HepG2 (cell line): ENCODE results near the gene AGPAT2. TPM values are rescaled to one million over a fixed set of nuclear protein-coding genes. Genes with fewer than 3 reads are reported as not detected.

Experiments
- ATAC-seq: fragments of 200-7000 bp; cut with Tn5 transposase; 3 replicates; pipeline ENCODE4 v1.9.1; 2020; ENCODE audit warnings: mild to moderate bottlenecking, moderate library complexity
- BruUV-seq: library from RNA; stranded (reverse); fragments of 400-500 nt; replicated peaks from 2 replicates; lab custom pipeline; 2021; lab: Mats Ljungman, UMichigan
- CTCF ChIA-PET: fragments of 300-600 bp; formaldehyde crosslinking; extraction: SDS; loops from one replicate; lab custom pipeline; 2021; ENCODE audit warnings: low total read pairs, inconsistent platforms, low intra/inter-chr PET ratio; lab: Yijun Ruan, JAX
- POLR2A ChIA-PET: fragments of 350-600 bp; sonication (Branson Sonifier 250); formaldehyde crosslinking; loops from one replicate; lab custom pipeline; 2020; ENCODE audit warnings: antibody characterized with exemption, inconsistent platforms; lab: Yijun Ruan, JAX
- DNase-seq: peaks from one replicate; pipeline ENCODE4 v3.0.0-alpha.2; 2015; ENCODE audit warnings: low spot score
- FAIRE-seq: peaks from 3 replicates; lab custom pipeline; 2011; peaks lifted over from hg19 to GRCh38; lab: Jason Lieb, UNC
- H2AFZ ChIP-seq: one replicate; pipeline ENCODE4 v1.6.1; 2011; ENCODE audit warnings: low read length, inconsistent platforms
- H3K27ac ChIP-seq: fragments of 300-600 bp; 3 replicates; pipeline ENCODE4 v1.8.0; 2011; ENCODE audit warnings: mixed run types, mild to moderate bottlenecking, mixed read lengths, low read length, inconsistent platforms; ENCODE audit not compliant: insufficient read depth; ENCODE audit errors: extremely low read length
- H3K27me3 ChIP-seq, 2 experiments: fragments of 200-600 bp in 1 of 2; 2 replicates in 1 of 2; 3 replicates in 1 of 2; pipeline versions ENCODE4 v1.6.0 to v1.8.0; 2011; ENCODE audit warnings: low read length in 2 of 2, mild to moderate bottlenecking in 2 of 2, moderate library complexity in 2 of 2, inconsistent platforms in 1 of 2; ENCODE audit not compliant: insufficient read depth in 2 of 2, control insufficient read depth in 1 of 2
- H3K36me3 ChIP-seq, 2 experiments: fragments of 200-600 bp in 1 of 2; replicated peaks in 1 of 2; 2 replicates in 1 of 2; 3 replicates in 1 of 2; pipeline versions ENCODE4 v1.5.1 to v1.8.0; 2011; ENCODE audit warnings: low read length in 2 of 2, inconsistent platforms in 1 of 2; ENCODE audit not compliant: insufficient read depth in 2 of 2, control insufficient read depth in 1 of 2
- H3K4me1 ChIP-seq: 2 replicates; pipeline ENCODE4 v1.5.1; 2012; ENCODE audit warnings: low read length, inconsistent platforms; ENCODE audit not compliant: insufficient read depth
- H3K4me2 ChIP-seq: 2 replicates; pipeline ENCODE4 v1.6.0; 2011; ENCODE audit warnings: low read depth, low read length, inconsistent platforms
- H3K4me3 ChIP-seq, 3 experiments: fragments of 200-600 bp in 1 of 3; sonication (generic), shearing (Covaris generic) in 1 of 3; replicated peaks in 1 of 3; 2 replicates each; pipeline ENCODE4 v1.5.1; 2011 to 2016; ENCODE audit warnings: low read length in 3 of 3, inconsistent platforms in 2 of 3, low read depth in 2 of 3, mild to moderate bottlenecking in 2 of 3, control low read depth in 1 of 3, mixed read lengths in 1 of 3; ENCODE audit not compliant: insufficient read depth in 1 of 3
- H3K79me2 ChIP-seq: one replicate; pipeline ENCODE4 v1.6.1; 2011; ENCODE audit warnings: low read length, inconsistent platforms; ENCODE audit not compliant: insufficient read depth
- H3K9ac ChIP-seq: 2 replicates; pipeline ENCODE4 v1.6.0; 2011; ENCODE audit warnings: mild to moderate bottlenecking, low read depth, low read length, inconsistent platforms; ENCODE audit not compliant: insufficient read depth
- H3K9me3 ChIP-seq: 2 replicates; pipeline ENCODE4 v1.5.1; 2012; ENCODE audit warnings: mild to moderate bottlenecking, low read length
- H4K20me1 ChIP-seq: 2 replicates; pipeline ENCODE4 v1.6.0; 2011; ENCODE audit warnings: inconsistent platforms, mild to moderate bottlenecking, low read length, moderate library complexity; ENCODE audit not compliant: insufficient read depth
- ASH2L ChIP-seq: fragments of 300-600, 200-600 bp; sonication (generic); IDR thresholded peaks from 2 replicates; pipeline ENCODE4 v1.7.0; 2017; ENCODE audit warnings: low read depth, mild to moderate bottlenecking, moderate library complexity, mixed read lengths, low read length; ENCODE audit not compliant: insufficient read length
- DNMT3B ChIP-seq: conservative IDR thresholded peaks from 2 replicates; pipeline ENCODE4 v1.6.1; 2016; ENCODE audit warnings: missing biosample characterization, control low read depth
- DPF2 ChIP-seq: sonication (generic); formaldehyde crosslinking; IDR thresholded peaks from 2 replicates; pipeline ENCODE4 v1.4.0; 2020; ENCODE audit warnings: mild to moderate bottlenecking, low read depth, missing genetic modification reagents, borderline replicate concordance
- EZH2 ChIP-seq: conservative IDR thresholded peaks from 2 replicates; pipeline ENCODE4 v1.6.1; 2012; ENCODE audit warnings: mild to moderate bottlenecking, low read depth, low read length, moderate library complexity
- ISL2 ChIP-seq: sonication (generic); formaldehyde crosslinking; IDR thresholded peaks from 2 replicates; pipeline ENCODE4 v1.5.0; 2020; ENCODE audit warnings: missing genetic modification reagents
- KMT2A ChIP-seq: sonication (generic); formaldehyde crosslinking; IDR thresholded peaks from 2 replicates; pipeline ENCODE4 v1.4.0; 2020; ENCODE audit warnings: missing genetic modification reagents
- MEF2D ChIP-seq: sonication (generic); formaldehyde crosslinking; IDR thresholded peaks from 2 replicates; pipeline ENCODE4 v1.5.1; 2020; ENCODE audit warnings: mild to moderate bottlenecking, missing genetic modification reagents
- POLR2A ChIP-seq, 2 experiments: IDR thresholded peaks; 2 replicates each; pipeline ENCODE4 v1.6.1; 2011; ENCODE audit warnings: low read depth in 2 of 2, low read length in 2 of 2, mild to moderate bottlenecking in 1 of 2, moderate library complexity in 1 of 2; ENCODE audit not compliant: insufficient read depth in 1 of 2
- RAD21 ChIP-seq: fragments of 450-650 bp; formaldehyde crosslinking; IDR thresholded peaks from 2 replicates; pipeline ENCODE4 v1.5.0; 2020; ENCODE audit warnings: mild to moderate bottlenecking
- RXRA ChIP-seq: sonication (generic); formaldehyde crosslinking; IDR thresholded peaks from 2 replicates; pipeline ENCODE4 v1.5.1; 2020; ENCODE audit warnings: missing genetic modification reagents
- SATB2 ChIP-seq: sonication (generic); formaldehyde crosslinking; IDR thresholded peaks from 2 replicates; pipeline ENCODE4 v1.5.0; 2020; ENCODE audit warnings: missing genetic modification reagents
- TFE3 ChIP-seq: IDR thresholded peaks from 2 replicates; pipeline ENCODE4 v1.6.1; 2016
- ZNF510 ChIP-seq: sonication (generic); formaldehyde crosslinking; IDR thresholded peaks from 2 replicates; pipeline ENCODE4 v1.4.0; 2020; ENCODE audit warnings: low read depth, mild to moderate bottlenecking, missing genetic modification reagents
- ZNF609 ChIP-seq: sonication (generic); formaldehyde crosslinking; IDR thresholded peaks from 2 replicates; pipeline ENCODE4 v1.4.0; 2020; ENCODE audit warnings: mild to moderate bottlenecking, missing genetic modification reagents, borderline replicate concordance
- ZNF878 ChIP-seq: sonication (generic); formaldehyde crosslinking; IDR thresholded peaks from 2 replicates; pipeline ENCODE4 v1.8.1; 2023; ENCODE audit warnings: mild to moderate bottlenecking, missing genetic modification reagents, moderate library complexity
- WGBS: methylation state at CpG from one replicate; pipeline ENCODE4 v1.1.6; 2017; ENCODE audit warnings: low lambda C conversion rate; 5-methylcytosine and 5-hydroxymethylcytosine counted together
- in situ Hi-C: cut with HindIII; loops from 2 replicates; pipeline ENCODE4 v1.10.0; 2017; ENCODE audit warnings: low pct_unique_long_range_greater_than_20kb; ENCODE audit not compliant: extremely low pct_ligation_motif_present
- intact Hi-C: fragments of 100-400 bp; cut with micrococcal nuclease; formaldehyde crosslinking; loops from one replicate; pipeline ENCODE4 v1.10.0; 2022; ENCODE audit not compliant: unreplicated experiment
- polyA plus RNA-seq, 8 experiments: library from polyadenylated mRNA; depleted of rRNA in 3 of 8; stranded (reverse) in 7 of 8; unstranded in 1 of 8; fragments of >200 nt; fragmentation: Illumina TruSeq in 4 of 8; extraction: Trizol in 4 of 8; gene quantifications; 2 replicates each; pipeline versions ENCODE4 v1.2.1 to v1.2.3, GENCODE V29; 2011 to 2016; ENCODE audit warnings: low read depth in 4 of 8, missing spikeins in 1 of 8, mixed read lengths in 1 of 8; ENCODE audit not compliant: insufficient read depth in 1 of 8
- total RNA-seq, 5 experiments: library from RNA; depleted of rRNA; stranded (reverse); fragments of >200 nt; fragmentation: Illumina TruSeq; extraction: Trizol; gene quantifications; 2 replicates each; pipeline ENCODE4 v1.2.3, GENCODE V29; 2016; ENCODE audit warnings: low read depth in 1 of 5

The AGPAT2 gene
- total and polyA plus RNA-seq, 2 of the 13 experiments (the other 11 are each of a cell fraction or from before 2014, with no cell fraction given), result 3.9 to 25.8 TPM

GRCh38 chr9:136698635-136699246 is 11.5 kb upstream of the AGPAT2 start (continued):
- TF ChIP-seq TFE3 (CRISPR knock-in tag) (0 out of 2 replicates have a peak, but pooled peaks have one; percentile 41), RAD21 (CRISPR knock-in tag) (no peak), EZH2 (no peak), SATB2 (CRISPR knock-in tag) (no peak), KMT2A (CRISPR knock-in tag) (no peak), ZNF510 (CRISPR knock-in tag) (no peak; the same call in 1 of the 2 replicates), DPF2 (CRISPR knock-in tag) (no peak; the same call in 1 of the 2 replicates)
- TF ChIP-seq, all 625 proteins: peak for 25

GRCh38 chr9:136697821-136698526 is 10.7 kb upstream of the AGPAT2 start:
- ATAC-seq (peak; percentile 52), FAIRE-seq (peak; percentile 90), DNase-seq (peak; percentile 78)
- no TSS peak for BruUV-seq
- Histone ChIP-seq H3K4me1 (peaks cover 68% of the 10 kb centered on the region), H3K4me2 (peak overlapping the region; percentile 91), H3K9me3 (no peaks in the 10 kb centered on the region), H3K27ac (peak overlapping the region; percentile 85), H3K27me3 (peaks cover 4 to 17% of the 10 kb centered on the region in 2 experiments), H3K9ac (peak overlapping the region; percentile 56), H3K4me3 (peak overlapping the region; percentile 45 to 73 (median 48)), H2AFZ (no peak overlapping the region), H3K79me2 (no peaks in the 10 kb centered on the region), H4K20me1 (no peaks in the 10 kb centered on the region), H3K36me3 (no peaks in the 10 kb centered on the region)
- WGBS, result 0% methylated on average over 16 of the region's 20 CpGs
- CTCF ChIA-PET, result no interaction called here
- intact Hi-C loops (loop anchor here (1.0 kb wide), 1 partner anchor 23 kb away; no protein-coding TSS in a partner anchor), in situ Hi-C loops (no loop called here)
- POLR2A ChIA-PET, result interaction anchor here (0.8 to 3.0 kb wide), 6 partner anchors 11 to 335 kb away, joined by 3 to 30 read pairs (median 4); partner anchors contain the start of gene AGPAT2
- TF ChIP-seq ASH2L (peak; percentile 8), RXRA (peak; percentile 38; the same call in 1 of the 2 replicates), ZNF609 (CRISPR knock-in tag) (peak; percentile 67; the same call in 1 of the 2 replicates), DNMT3B (CRISPR knock-in tag) (no peak), ISL2 (peak; percentile 28; the same call in 1 of the 2 replicates), POLR2A (IDR thresholded peaks at IDR 0.05; ENCODE audit: insufficient read depth in 1 of 2, low read depth in 2 of 2, low read length in 2 of 2) (no peak; a peak in 1 of 4 replicates), ZNF878 (CRISPR knock-in tag) (no peak), MEF2D (CRISPR knock-in tag) (peak; percentile 54; the same call in 1 of the 2 replicates)
